Fibroblast of lung (primary cell): Measurements from ENCODE around the gene DNAI7. TPM values are rescaled to one million over a fixed set of nuclear protein-coding genes. Genes with fewer than 3 reads are reported as not detected.

Experiments
- DNase-seq, 2 donors: peaks; one replicate each; pipeline versions ENCODE4 v3.0.0 to v3.0.0-alpha.2; 2010; ENCODE audit warnings: low read depth in 2 of 2
- H2AFZ ChIP-seq: 2 replicates; pipeline ENCODE4 v1.5.1; 2012; ENCODE audit warnings: low read length, control low read depth, inconsistent platforms
- H3K27ac ChIP-seq: 2 replicates; pipeline ENCODE4 v1.5.1; 2011; ENCODE audit warnings: low read length, control low read depth; ENCODE audit not compliant: insufficient read depth
- H3K27me3 ChIP-seq: 2 replicates; pipeline ENCODE4 v1.5.1; 2011; ENCODE audit warnings: mild to moderate bottlenecking, low read length; ENCODE audit not compliant: control insufficient read depth, insufficient read depth
- H3K36me3 ChIP-seq: 2 replicates; pipeline ENCODE4 v1.5.1; 2011; ENCODE audit warnings: low read length; ENCODE audit not compliant: control insufficient read depth, insufficient read depth
- H3K4me1 ChIP-seq: 2 replicates; pipeline ENCODE4 v1.5.1; 2011; ENCODE audit warnings: low read length; ENCODE audit not compliant: control insufficient read depth, insufficient read depth; ENCODE audit errors: extremely low read depth
- H3K4me2 ChIP-seq: 2 replicates; pipeline ENCODE4 v1.5.1; 2011; ENCODE audit warnings: low read length, control low read depth; ENCODE audit not compliant: insufficient read depth; ENCODE audit errors: extremely low read depth
- H3K4me3 ChIP-seq, 4 experiments: fragments of 200-600 bp in 1 of 4; sonication (generic) in 1 of 4; replicated peaks in 1 of 4; 2 replicates each; pipeline ENCODE4 v1.5.1; 2011 to 2016; ENCODE audit warnings: low read length in 4 of 4, low read depth in 3 of 4, mild to moderate bottlenecking in 3 of 4, control low read depth in 2 of 4, inconsistent platforms in 1 of 4, mixed read lengths in 1 of 4; ENCODE audit not compliant: insufficient read depth in 1 of 4; ENCODE audit errors: control extremely low read depth in 1 of 4
- H3K79me2 ChIP-seq: 2 replicates; pipeline ENCODE4 v1.5.1; 2012; ENCODE audit warnings: mild to moderate bottlenecking, low read length, inconsistent platforms; ENCODE audit not compliant: control insufficient read depth, insufficient read depth
- H3K9ac ChIP-seq: 2 replicates; pipeline ENCODE4 v1.5.1; 2011; ENCODE audit warnings: mild to moderate bottlenecking, low read length, control low read depth; ENCODE audit not compliant: insufficient read depth
- H3K9me3 ChIP-seq: 2 replicates; pipeline ENCODE4 v1.5.1; 2012; ENCODE audit warnings: low read depth, low read length; ENCODE audit not compliant: control insufficient read depth, insufficient read depth
- H4K20me1 ChIP-seq: 2 replicates; pipeline ENCODE4 v1.5.1; 2011; ENCODE audit warnings: low read length; ENCODE audit not compliant: control insufficient read depth, insufficient read depth; ENCODE audit errors: extremely low read depth
- CTCF ChIP-seq, 2 donors: IDR thresholded peaks in 1 of 2; conservative IDR thresholded peaks in 1 of 2; 1 replicate in 1 of 2; 2 replicates in 1 of 2; pipeline ENCODE4 v1.5.1; 2011 to 2012; ENCODE audit warnings: low read length in 2 of 2, control low read depth in 1 of 2, inconsistent platforms in 1 of 2, low read depth in 1 of 2, mild to moderate bottlenecking in 1 of 2
- EZH2 ChIP-seq: IDR thresholded peaks from 2 replicates; pipeline ENCODE4 v1.5.1; 2012; ENCODE audit warnings: low read length, control low read depth, mild to moderate bottlenecking; ENCODE audit errors: missing control alignments
- polyA plus RNA-seq, 2 donors: library from polyadenylated mRNA; depleted of rRNA in 1 of 2; stranded (reverse) in 1 of 2; unstranded in 1 of 2; fragments of >200 nt; gene quantifications; 2 replicates each; pipeline ENCODE4 v1.2.1, GENCODE V29; 2011 to 2012; ENCODE audit warnings: missing spikeins in 1 of 2
- total RNA-seq: library from RNA; depleted of rRNA; stranded (reverse); fragments of >200 nt; gene quantifications from 2 replicates; pipeline ENCODE4 v1.2.1, GENCODE V29; 2014

Gene DNAI7
- total and polyA plus RNA-seq, 2 donors (not counting 1 experiment from before 2014, with no cell fraction given): 0.17 to 0.23 TPM

- Histone ChIP-seq H3K36me3 (no peaks in the 10 kb centered on the region), H3K4me3 (no peak overlapping the region), H3K27me3 (no peaks in the 10 kb centered on the region), H4K20me1 (no peaks in the 10 kb centered on the region), H3K9ac (no peak overlapping the region), H3K27ac (peak overlapping the region; percentile 69), H3K9me3 (no peaks in the 10 kb centered on the region), H3K4me1 (peaks cover 9% of the 10 kb centered on the region), H3K4me2 (no peak overlapping the region), H3K79me2 (no peaks in the 10 kb centered on the region), H2AFZ (peak overlapping the region; percentile 31)
- peak; percentile 98 to 99 for DNase-seq
- no peak for TF ChIP-seq CTCF (conservative IDR thresholded peaks at IDR 0.05 in 1 of 2, IDR thresholded peaks at IDR 0.05 in 1 of 2; ENCODE audit: low read depth in 1 of 2, low read length in 2 of 2)
- no peak for TF ChIP-seq EZH2
These were observed 43.5 kb downstream of the DNAI7 start for GRCh38 chr12:25151476-25151875.

- no peak for DNase-seq
- TF ChIP-seq EZH2 (no peak), CTCF (conservative IDR thresholded peaks at IDR 0.05 in 1 of 2, IDR thresholded peaks at IDR 0.05 in 1 of 2; ENCODE audit: low read depth in 1 of 2, low read length in 2 of 2) (no peak)
These were observed 48.3 kb downstream of the DNAI7 start for GRCh38 chr12:25146686-25147085.

GRCh38 chr12:25135531-25136154 lies 59.3 kb downstream of the DNAI7 start:
- H3K4me1 ChIP-seq: no peaks in the 10 kb centered on the region
- H3K79me2 ChIP-seq: no peaks in the 10 kb centered on the region
- no peak overlapping the region for H3K9ac ChIP-seq
- no peaks in the 10 kb centered on the region for H3K27me3 ChIP-seq
- H3K4me2 ChIP-seq: no peak overlapping the region
- no peak overlapping the region for H3K27ac ChIP-seq
- H2AFZ ChIP-seq: no peak overlapping the region
- no peaks in the 10 kb centered on the region for H3K9me3 ChIP-seq
- H3K36me3 ChIP-seq: no peaks in the 10 kb centered on the region
- TF ChIP-seq EZH2: no peak
- no peak for TF ChIP-seq CTCF (conservative IDR thresholded peaks at IDR 0.05 in 1 of 2, IDR thresholded peaks at IDR 0.05 in 1 of 2; ENCODE audit: low read depth in 1 of 2, low read length in 2 of 2)
- H4K20me1 ChIP-seq: no peaks in the 10 kb centered on the region
- DNase-seq: no peak
- no peak overlapping the region for H3K4me3 ChIP-seq

More at GRCh38 chr12:25146686-25147085, 48.3 kb downstream of the DNAI7 start:
- Histone ChIP-seq H3K4me1 (peaks cover 3% of the 10 kb centered on the region), H2AFZ (no peak overlapping the region), H3K36me3 (no peaks in the 10 kb centered on the region), H3K4me2 (no peak overlapping the region), H3K79me2 (no peaks in the 10 kb centered on the region), H3K4me3 (no peak overlapping the region), H3K9me3 (no peaks in the 10 kb centered on the region), H3K27me3 (no peaks in the 10 kb centered on the region), H3K27ac (no peak overlapping the region), H3K9ac (no peak overlapping the region), H4K20me1 (no peaks in the 10 kb centered on the region)
